GM19452 (cell line): ENCODE measurements around the gene MPP2.

Experiments used
- ATAC-seq: cut with Tn5 transposase; IDR thresholded peaks from one replicate; pipeline ENCODE4 v1.9.1; 2021; ENCODE audit not compliant: unreplicated experiment

MPP2 gene

GRCh38 chr17:43825567-43825966 lies 81.8 kb downstream of the MPP2 start:
- ATAC-seq = no peak
